AG04450 (cell line): ENCODE data around the gene LBX2. TPM values are rescaled to one million over a fixed set of nuclear protein-coding genes. Genes with fewer than 3 reads are reported as not detected.
A peak's percentile ranks its signal among the peaks of the same experiment; 100 is the strongest.

Experiments used
- CTCF ChIA-PET: fragments of 300-600, 350-600 bp; formaldehyde crosslinking; extraction: SDS; loops from one replicate; lab custom pipeline; 2022; ENCODE audit warnings: antibody characterized with exemption, inconsistent platforms; lab: Charles Lee
- POLR2A ChIA-PET: fragments of 350-600 bp; formaldehyde crosslinking; extraction: SDS; loops from one replicate; lab custom pipeline; 2021; ENCODE audit warnings: antibody characterized with exemption, inconsistent platforms; lab: Yijun Ruan, JAX
- DNase-seq: peaks from one replicate; pipeline ENCODE4 v3.0.0-alpha.2; 2011; ENCODE audit warnings: low read depth, low spot score
- H3K27ac ChIP-seq: one replicate; pipeline ENCODE4 v1.5.1; 2012; ENCODE audit warnings: low read depth, low read length, control low read depth
- H3K27me3 ChIP-seq: one replicate; pipeline ENCODE4 v1.6.0; 2012; ENCODE audit warnings: low read length; ENCODE audit not compliant: control insufficient read depth, insufficient read depth
- H3K4me3 ChIP-seq: 2 replicates; pipeline ENCODE4 v1.5.1; 2011; ENCODE audit warnings: mild to moderate bottlenecking, low read depth, low read length, control low read depth
- H3K9me3 ChIP-seq: 2 replicates; pipeline ENCODE4 v1.5.1; 2012; ENCODE audit warnings: low read length; ENCODE audit not compliant: control insufficient read depth, insufficient read depth
- CTCF ChIP-seq: IDR thresholded peaks from 2 replicates; pipeline ENCODE4 v1.5.1; 2011; ENCODE audit warnings: low read depth, low read length, control low read depth, inconsistent platforms
- polyA plus RNA-seq: library from polyadenylated mRNA; depleted of rRNA; stranded (reverse); fragments of >200 nt; gene quantifications from 2 replicates; pipeline ENCODE4 v1.2.3, GENCODE V29; 2011

The LBX2 gene
- polyA plus RNA-seq, 1 experiment = 0.86 TPM

- H3K27ac ChIP-seq = peak overlapping the region; percentile 21
- DNase-seq = no peak
- CTCF ChIA-PET = interaction anchor here (1.8 to 4.0 kb wide), 3 partner anchors 47 to 57 kb away, joined by 9 to 42 read pairs (median 12); partner anchors contain the start of genes CCDC142 and TTC31
- peaks cover 10% of the 10 kb centered on the region; the same call in 1 of the 2 replicates for H3K9me3 ChIP-seq
- POLR2A ChIA-PET = interaction anchor here (0.6 to 2.0 kb wide), 12 partner anchors 23 to 72 kb away, joined by 3 to 16 read pairs (median 4); partner anchors contain the start of genes CCDC142, LBX2, LOXL3 and TTC31
- no peaks in the 10 kb centered on the region for H3K27me3 ChIP-seq
- TF ChIP-seq CTCF = no peak
- H3K4me3 ChIP-seq = peak overlapping the region; percentile 100
Measured at GRCh38 chr2:74530239-74531187, 31.1 kb upstream of the LBX2 start.

GRCh38 chr2:74529357-74530238, 30.2 kb upstream of the LBX2 start, which contains the start of the genes AUP1 and HTRA2:
AUP1 (minus strand) TSS chr2:74529706; CDS start chr2:74529629, 77 bp downstream.
HTRA2 (plus strand) TSS chr2:74529933; CDS start chr2:74530007, 74 bp downstream.
- peaks cover 10% of the 10 kb centered on the region; the same call in 1 of the 2 replicates for H3K9me3 ChIP-seq
- peak; percentile 98 for DNase-seq
- peak within 1 kb of the TSS; percentile 100 for H3K4me3 ChIP-seq
- H3K27ac ChIP-seq = peak within 1 kb of the TSS; percentile 77
- no peaks in the 10 kb centered on the region for H3K27me3 ChIP-seq
- ChIA-PET POLR2A (interaction anchor here (0.6 to 2.0 kb wide), 9 partner anchors 24 to 71 kb away, joined by 3 to 16 read pairs (median 4); partner anchors contain the start of genes CCDC142, LBX2, LOXL3 and TTC31), CTCF (interaction anchor here (0.7 to 1.8 kb wide), 2 partner anchors 46 to 59 kb away, joined by 3 to 9 read pairs; partner anchors contain the start of genes CCDC142 and TTC31)
- TF ChIP-seq CTCF = no peak

GRCh38 chr2:74528600-74529356, 29.4 kb upstream of the LBX2 start:
- CTCF ChIA-PET = interaction anchor here (0.7 to 1.8 kb wide), 2 partner anchors 45 to 60 kb away, joined by 3 to 9 read pairs; partner anchors contain the start of genes CCDC142 and TTC31
- Histone ChIP-seq H3K27me3 (no peaks in the 10 kb centered on the region), H3K4me3 (peak overlapping the region; percentile 100), H3K9me3 (peaks cover 10% of the 10 kb centered on the region; the same call in 1 of the 2 replicates), H3K27ac (peak overlapping the region; percentile 77)
- DNase-seq = no peak
- POLR2A ChIA-PET = interaction anchor here (0.9 to 2.0 kb wide), 4 partner anchors 25 to 70 kb away, joined by 3 to 16 read pairs (median 10); partner anchors contain the start of genes CCDC142, LOXL3, TTC31 and WBP1
- no peak for TF ChIP-seq CTCF

GRCh38 chr2:74527741-74528140, 28.3 kb upstream of the LBX2 start:
- Histone ChIP-seq H3K27ac (no peak overlapping the region), H3K27me3 (peaks cover 3% of the 10 kb centered on the region), H3K4me3 (no peak overlapping the region; the same call in 1 of the 2 replicates), H3K9me3 (peaks cover 10% of the 10 kb centered on the region; the same call in 1 of the 2 replicates)
- no peak for DNase-seq
- no peak for TF ChIP-seq CTCF
- ChIA-PET POLR2A (no interaction called here), CTCF (no interaction called here)
